Fibroblast of lung (primary cell): Measurements from ENCODE around the gene TMEM41A.

Experiments used
- CTCF ChIP-seq, 2 donors: IDR thresholded peaks in 1 of 2; conservative IDR thresholded peaks in 1 of 2; 1 replicate in 1 of 2; 2 replicates in 1 of 2; pipeline ENCODE4 v1.5.1; 2011 to 2012; ENCODE audit warnings: low read length in 2 of 2, control low read depth in 1 of 2, inconsistent platforms in 1 of 2, low read depth in 1 of 2, mild to moderate bottlenecking in 1 of 2
- EZH2 ChIP-seq: IDR thresholded peaks from 2 replicates; pipeline ENCODE4 v1.5.1; 2012; ENCODE audit warnings: low read length, control low read depth, mild to moderate bottlenecking; ENCODE audit errors: missing control alignments

GRCh38 chr3:185498503-185499396 lies at the start of gene TMEM41A:
- TF ChIP-seq CTCF (conservative IDR thresholded peaks at IDR 0.05 in 1 of 2, IDR thresholded peaks at IDR 0.05 in 1 of 2; ENCODE audit: low read depth in 1 of 2, low read length in 2 of 2) (no peak), EZH2 (no peak)
